Gastroesophageal sphincter (tissue), 4 donors: ENCODE measurements around the gene LAMC2. TPM values are rescaled to one million over a fixed set of nuclear protein-coding genes. Genes with fewer than 3 reads are reported as not detected.
"Not testable (repeated sequence)": the region's sequence is repeated elsewhere in the genome, so short reads cannot be mapped to it uniquely, and the experiment has no call there.

Experiments
- ATAC-seq: fragments of 150-250 bp; one replicate; pipeline ENCODE4 v1.9.1; 2016; ENCODE audit warnings: mild to moderate bottlenecking, moderate library complexity
- H3K27ac ChIP-seq, 4 donors: fragments of 200-600 bp; sonication (generic) in 3 of 4; 1 replicate in 3 of 4; 2 replicates in 1 of 4; pipeline ENCODE4 v1.5.1; 2016 to 2019
- H3K27me3 ChIP-seq: fragments of 200-600 bp; sonication (generic); one replicate; pipeline ENCODE4 v1.5.1; 2019
- H3K36me3 ChIP-seq, 2 donors: fragments of 200-600 bp; sonication (generic); one replicate each; pipeline ENCODE4 v1.5.1; 2019; ENCODE audit warnings: control low read depth in 1 of 2
- H3K4me1 ChIP-seq, 3 donors: fragments of 200-600 bp; sonication (generic); 1 replicate in 2 of 3; 2 replicates in 1 of 3; pipeline ENCODE4 v1.5.1; 2016 to 2019; ENCODE audit warnings: control low read depth in 2 of 3
- H3K4me3 ChIP-seq, 2 donors: fragments of 200-600 bp; sonication (generic); one replicate each; pipeline ENCODE4 v1.5.1; 2019; ENCODE audit warnings: mild to moderate bottlenecking in 1 of 2, moderate library complexity in 1 of 2
- H3K9me3 ChIP-seq, 3 donors: fragments of 200-600 bp; sonication (generic); one replicate each; pipeline ENCODE4 v1.5.1; 2017 to 2019; ENCODE audit warnings: control low read depth in 2 of 3
- CTCF ChIP-seq, 4 experiments: fragments of 200-600 bp in 2 of 4; fragments of 450-650 bp in 2 of 4; sonication (generic) in 1 of 4; IDR thresholded peaks; one replicate each; pipeline ENCODE4 v1.5.1; 2017 to 2019; ENCODE audit warnings: antibody characterized with exemption in 4 of 4, mild to moderate bottlenecking in 2 of 4, moderate library complexity in 2 of 4
- EP300 ChIP-seq: sonication (generic); formaldehyde crosslinking; IDR thresholded peaks from one replicate; pipeline ENCODE4 v1.6.1; 2017; ENCODE audit warnings: antibody characterized with exemption, mild to moderate bottlenecking
- POLR2A ChIP-seq, 2 donors: fragments of 450-650 bp; IDR thresholded peaks; one replicate each; pipeline ENCODE4 v1.6.1; 2017; ENCODE audit warnings: antibody characterized with exemption in 2 of 2, mild to moderate bottlenecking in 2 of 2, moderate library complexity in 1 of 2
- POLR2AphosphoS5 ChIP-seq: sonication (generic); formaldehyde crosslinking; IDR thresholded peaks from one replicate; pipeline ENCODE4 v1.6.1; 2017; ENCODE audit warnings: antibody characterized with exemption
- WGBS, 2 donors: methylation state at CpG; one replicate each; pipeline ENCODE4 v1.1.5; 2018; ENCODE audit warnings: low coverage in 1 of 2; 5-methylcytosine and 5-hydroxymethylcytosine counted together
- total RNA-seq, 4 donors: library from RNA; depleted of rRNA; stranded (reverse); fragments of >200 nt; gene quantifications; one replicate each; pipeline ENCODE4 v1.1.0, GENCODE V29; 2016

The LAMC2 gene
- total RNA-seq, 4 donors from 2014 or later = 10.2 to 43.4 (median 18.4) TPM

- H3K27ac ChIP-seq = no peak overlapping the region
- 100% methylated on average over 2 of the region's 2 CpGs; no CpG with 5 or more reads in 1 of the 2 donors for WGBS, 2 donors
- ATAC-seq = no peak
Measured at GRCh38 chr1:183237046-183237445, 51.0 kb downstream of the LAMC2 start.

GRCh38 chr1:183238071-183238470, 52.0 kb downstream of the LAMC2 start:
- Histone ChIP-seq H3K36me3 (peaks cover 0 to 14% of the 10 kb centered on the region in 2 donors), H3K27me3 (no peaks in the 10 kb centered on the region), H3K4me1 (peaks cover 0 to 34% (median 12%) of the 10 kb centered on the region in 3 donors), H3K27ac (no peak overlapping the region), H3K4me3 (no peak overlapping the region), H3K9me3 (no peaks in the 10 kb centered on the region)
- ATAC-seq = no peak
- 83 to 96% methylated on average over 2 of the region's 2 CpGs for WGBS, 2 donors
- TF ChIP-seq POLR2A (IDR thresholded peaks at IDR 0.05) (no peak), POLR2AphosphoS5 (no peak), EP300 (no peak), CTCF (IDR thresholded peaks at IDR 0.05) (no peak)

More at GRCh38 chr1:183237046-183237445, 51.0 kb downstream of the LAMC2 start:
- Histone ChIP-seq H3K4me1 (peaks cover 0 to 40% (median 12%) of the 10 kb centered on the region in 3 donors), H3K36me3 (peaks cover 0 to 14% of the 10 kb centered on the region in 2 donors), H3K4me3 (no peak overlapping the region), H3K9me3 (no peaks in the 10 kb centered on the region), H3K27me3 (no peaks in the 10 kb centered on the region)
- no peak for TF ChIP-seq POLR2A (IDR thresholded peaks at IDR 0.05)
- no peak for TF ChIP-seq POLR2AphosphoS5
- no peak for TF ChIP-seq EP300
- no peak for TF ChIP-seq CTCF (IDR thresholded peaks at IDR 0.05)

GRCh38 chr1:183239220-183239742, 53.2 kb downstream of the LAMC2 start:
- no peak overlapping the region for H3K4me3 ChIP-seq
- H3K4me1 ChIP-seq = peaks cover 0 to 36% (median 7%) of the 10 kb centered on the region in 3 donors
- no peaks in the 10 kb centered on the region for H3K9me3 ChIP-seq
- WGBS, 2 donors = 83 to 100% methylated on average over 4 to 7 of the region's 7 CpGs
- TF ChIP-seq POLR2AphosphoS5 = no peak
- no peak for TF ChIP-seq POLR2A (IDR thresholded peaks at IDR 0.05)
- TF ChIP-seq CTCF (IDR thresholded peaks at IDR 0.05) = peak in 1 of 4 experiments; percentile 15
- peaks cover 0 to 14% of the 10 kb centered on the region in 2 donors for H3K36me3 ChIP-seq
- peak overlapping the region in 3 of 4 donors; percentile 65 to 78 (median 75) for H3K27ac ChIP-seq
- no peaks in the 10 kb centered on the region for H3K27me3 ChIP-seq
- no peak for ATAC-seq

- Histone ChIP-seq H3K36me3 (peaks cover 0 to 14% of the 10 kb centered on the region in 2 donors), H3K4me3 (no peak overlapping the region), H3K9me3 (no peaks in the 10 kb centered on the region), H3K27me3 (no peaks in the 10 kb centered on the region), H3K4me1 (peaks cover 0 to 31% (median 5%) of the 10 kb centered on the region in 3 donors), H3K27ac (peak overlapping the region in 3 of 4 donors; percentile 65 to 78 (median 75))
- TF ChIP-seq EP300 (no peak), POLR2AphosphoS5 (no peak), POLR2A (IDR thresholded peaks at IDR 0.05) (no peak), CTCF (IDR thresholded peaks at IDR 0.05) (no peak)
- 56 to 65% methylated on average over 4 to 7 of the region's 8 CpGs for WGBS, 2 donors
- peak; percentile 14 for ATAC-seq
Measured at GRCh38 chr1:183239793-183240525, 53.9 kb downstream of the LAMC2 start.

GRCh38 chr1:183240526-183240825, 54.4 kb downstream of the LAMC2 start:
- H3K36me3 ChIP-seq = peaks cover 0 to 14% of the 10 kb centered on the region in 2 donors
- no peaks in the 10 kb centered on the region for H3K9me3 ChIP-seq
- WGBS, 2 donors = 89 to 100% methylated on average over 2 to 4 of the region's 4 CpGs
- ATAC-seq = no peak
- H3K27ac ChIP-seq = peak overlapping the region in 3 of 4 donors; percentile 65 to 78 (median 75)
- H3K4me1 ChIP-seq = peaks cover 0 to 25% (median 1%) of the 10 kb centered on the region in 3 donors
- no peak for TF ChIP-seq CTCF (IDR thresholded peaks at IDR 0.05)
- no peak for TF ChIP-seq POLR2AphosphoS5
- no peak for TF ChIP-seq POLR2A (IDR thresholded peaks at IDR 0.05)
- no peak for TF ChIP-seq EP300
- H3K27me3 ChIP-seq = no peaks in the 10 kb centered on the region
- no peak overlapping the region for H3K4me3 ChIP-seq

- Histone ChIP-seq H3K4me1 (peaks cover 0 to 22% (median 0%) of the 10 kb centered on the region in 3 donors), H3K27ac (peak overlapping the region; percentile 21 to 78 (median 70)), H3K36me3 (peaks cover 0 to 14% of the 10 kb centered on the region in 2 donors)
- not testable (repeated sequence) for H3K27me3 ChIP-seq, H3K9me3 ChIP-seq, ATAC-seq, H3K4me3 ChIP-seq
- WGBS, 2 donors = 82 to 87% methylated on average over 5 of the region's 8 CpGs
Measured at GRCh38 chr1:183240853-183241252, 54.8 kb downstream of the LAMC2 start.
